ENCODE measurements around the gene RNF212B. TPM values are rescaled to one million over a fixed set of nuclear protein-coding genes. Genes with fewer than 3 reads are reported as not detected.

RNF212B gene
- total RNA-seq, 1 experiment from 2014 or later, result not detected

DNA sequence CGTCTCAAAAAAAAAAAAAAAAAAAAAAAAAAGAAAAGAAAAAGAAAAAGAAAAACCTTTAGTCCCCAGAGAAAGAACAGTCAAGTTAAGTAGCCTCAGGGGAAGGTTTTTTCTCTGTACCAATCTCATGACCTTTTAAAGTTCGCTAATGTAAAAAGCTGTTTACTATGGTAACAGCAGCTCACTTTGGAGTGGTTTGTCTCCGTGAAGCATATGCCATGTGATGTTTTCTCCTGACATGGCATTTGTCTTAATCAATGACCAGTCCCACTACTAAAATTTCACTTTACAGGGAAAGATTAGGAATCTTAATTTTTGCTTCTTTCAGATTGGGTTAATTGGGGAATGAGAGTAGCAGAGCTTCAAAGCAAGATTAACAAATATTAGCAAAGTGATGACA is 4.3 kb downstream of the RNF212B start:
- no peak for TF ChIP-seq EZH2 (IDR thresholded peaks at IDR 0.05; ENCODE audit: low read depth)
- TF ChIP-seq, protein P1, sequence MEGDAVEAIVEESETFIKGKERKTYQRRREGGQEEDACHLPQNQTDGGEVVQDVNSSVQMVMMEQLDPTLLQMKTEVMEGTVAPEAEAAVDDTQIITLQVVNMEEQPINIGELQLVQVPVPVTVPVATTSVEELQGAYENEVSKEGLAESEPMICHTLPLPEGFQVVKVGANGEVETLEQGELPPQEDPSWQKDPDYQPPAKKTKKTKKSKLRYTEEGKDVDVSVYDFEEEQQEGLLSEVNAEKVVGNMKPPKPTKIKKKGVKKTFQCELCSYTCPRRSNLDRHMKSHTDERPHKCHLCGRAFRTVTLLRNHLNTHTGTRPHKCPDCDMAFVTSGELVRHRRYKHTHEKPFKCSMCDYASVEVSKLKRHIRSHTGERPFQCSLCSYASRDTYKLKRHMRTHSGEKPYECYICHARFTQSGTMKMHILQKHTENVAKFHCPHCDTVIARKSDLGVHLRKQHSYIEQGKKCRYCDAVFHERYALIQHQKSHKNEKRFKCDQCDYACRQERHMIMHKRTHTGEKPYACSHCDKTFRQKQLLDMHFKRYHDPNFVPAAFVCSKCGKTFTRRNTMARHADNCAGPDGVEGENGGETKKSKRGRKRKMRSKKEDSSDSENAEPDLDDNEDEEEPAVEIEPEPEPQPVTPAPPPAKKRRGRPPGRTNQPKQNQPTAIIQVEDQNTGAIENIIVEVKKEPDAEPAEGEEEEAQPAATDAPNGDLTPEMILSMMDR (conservative IDR thresholded peaks at IDR 0.05), result no peak
- Histone ChIP-seq H3K79me2 (ENCODE audit: low read depth) (no peaks in the 10 kb centered on the region), H3K4me3 (no peak overlapping the region), H2AFZ (no peak overlapping the region), H3F3A (ENCODE audit: insufficient read depth, low read depth) (no peaks in the 10 kb centered on the region), H3K4me2 (no peak overlapping the region), H3K36me3 (ENCODE audit: low read depth) (no peaks in the 10 kb centered on the region), H3K9me3 (ENCODE audit: insufficient read depth, low read depth) (no peaks in the 10 kb centered on the region), H4K20me1 (ENCODE audit: insufficient read depth) (no peaks in the 10 kb centered on the region), H3K27ac (no peak overlapping the region), H3K9me2 (ENCODE audit: insufficient read depth) (no peaks in the 10 kb centered on the region), H3K27me3 (ENCODE audit: insufficient read depth, low read depth) (no peaks in the 10 kb centered on the region), H3K4me1 (replicated peaks; ENCODE audit: insufficient read depth) (peaks cover 4% of the 10 kb centered on the region; the same call in 1 of the 2 replicates)
- CTCF ChIA-PET, result no interaction called here
- no peak for DNase-seq
- POLR2A ChIA-PET (ENCODE audit: unreplicated experiment), result interaction anchor here (0.6 kb wide), 1 partner anchor 46 kb away, joined by 3 read pairs; no protein-coding TSS in a partner anchor
- intact Hi-C loops (cut with micrococcal nuclease; ENCODE audit: unreplicated experiment), result no loop called here
- no TSS peak for BruUV-seq (replicated peaks)

DNA sequence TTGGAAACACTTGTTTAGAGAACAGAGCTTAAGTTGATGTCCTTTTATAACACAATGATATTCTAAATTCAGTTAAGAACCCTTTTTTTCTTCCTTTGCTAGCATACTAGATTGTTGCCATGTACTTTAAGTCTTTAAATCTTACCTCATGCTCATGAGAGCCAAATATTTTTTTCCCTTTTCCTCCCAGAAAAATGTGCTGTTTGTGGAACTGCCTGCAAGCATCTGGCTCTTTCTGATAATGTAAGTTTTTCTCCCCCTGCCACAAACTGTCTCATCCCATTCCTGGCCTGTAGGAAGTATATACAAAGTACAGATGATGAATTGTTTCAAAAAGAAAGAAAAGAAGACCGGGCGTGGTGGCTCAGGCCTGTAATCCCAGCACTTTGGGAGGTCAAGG is 5.3 kb downstream of the RNF212B start:
- Histone ChIP-seq H3K27ac (no peak overlapping the region), H3K9me2 (ENCODE audit: insufficient read depth) (no peaks in the 10 kb centered on the region), H4K20me1 (ENCODE audit: insufficient read depth) (no peaks in the 10 kb centered on the region), H3F3A (ENCODE audit: insufficient read depth, low read depth) (no peaks in the 10 kb centered on the region), H3K27me3 (ENCODE audit: insufficient read depth, low read depth) (no peaks in the 10 kb centered on the region), H3K4me2 (no peak overlapping the region), H3K4me1 (replicated peaks; ENCODE audit: insufficient read depth) (peaks cover under 1% of the 10 kb centered on the region; the same call in 1 of the 2 replicates), H3K36me3 (ENCODE audit: low read depth) (no peaks in the 10 kb centered on the region), H3K4me3 (no peak overlapping the region), H2AFZ (no peak overlapping the region), H3K79me2 (ENCODE audit: low read depth) (no peaks in the 10 kb centered on the region), H3K9me3 (ENCODE audit: insufficient read depth, low read depth) (no peaks in the 10 kb centered on the region)
- no peak for DNase-seq
- POLR2A ChIA-PET (ENCODE audit: unreplicated experiment), result no interaction called here
- CTCF ChIA-PET, result no interaction called here
- intact Hi-C loops (cut with micrococcal nuclease; ENCODE audit: unreplicated experiment), result no loop called here
- no TSS peak for BruUV-seq (replicated peaks)
- no peak for TF ChIP-seq EZH2 (IDR thresholded peaks at IDR 0.05; ENCODE audit: low read depth)
- TF ChIP-seq, protein P1 (conservative IDR thresholded peaks at IDR 0.05), result no peak

DNA sequence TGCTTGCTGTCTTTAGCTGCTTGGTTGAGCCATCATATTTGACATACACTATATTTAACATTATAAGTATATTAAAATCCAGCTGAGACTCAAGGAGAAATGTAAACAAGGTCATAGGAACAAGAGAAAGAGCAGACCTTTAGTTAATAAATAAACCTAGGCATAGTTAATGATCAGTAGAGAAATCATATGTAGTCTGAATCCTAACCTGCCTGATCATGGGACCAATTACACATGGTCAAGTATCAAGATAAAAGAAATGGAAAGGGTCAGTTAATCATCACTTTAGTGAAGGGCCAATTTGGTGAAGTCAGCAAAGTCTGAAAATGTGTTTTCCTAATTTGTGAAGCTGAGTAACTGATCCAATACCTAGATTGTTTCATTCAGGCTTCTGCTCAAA is 7.5 kb downstream of the RNF212B start:
- POLR2A ChIA-PET (ENCODE audit: unreplicated experiment), result no interaction called here
- no peak for TF ChIP-seq EZH2 (IDR thresholded peaks at IDR 0.05; ENCODE audit: low read depth)
- TF ChIP-seq, protein P1 (conservative IDR thresholded peaks at IDR 0.05), result no peak

More for the DNA sequence above, 7.5 kb downstream of the RNF212B start:
- no peaks in the 10 kb centered on the region for H3K27me3 ChIP-seq (ENCODE audit: insufficient read depth, low read depth)
- no peak for DNase-seq
- H3K36me3 ChIP-seq (ENCODE audit: low read depth), result no peaks in the 10 kb centered on the region
- no peak overlapping the region for H3K27ac ChIP-seq
- no peak overlapping the region for H3K4me2 ChIP-seq
- H3F3A ChIP-seq (ENCODE audit: insufficient read depth, low read depth), result peaks cover 4% of the 10 kb centered on the region; the same call in 1 of the 2 replicates
- no peaks in the 10 kb centered on the region for H3K9me2 ChIP-seq (ENCODE audit: insufficient read depth)
- CTCF ChIA-PET, result no interaction called here
- H3K9me3 ChIP-seq (ENCODE audit: insufficient read depth, low read depth), result no peaks in the 10 kb centered on the region
- no peaks in the 10 kb centered on the region for H3K79me2 ChIP-seq (ENCODE audit: low read depth)
- no peak overlapping the region for H2AFZ ChIP-seq
- H3K4me1 ChIP-seq (replicated peaks; ENCODE audit: insufficient read depth), result peaks cover 10% of the 10 kb centered on the region
- no peaks in the 10 kb centered on the region for H4K20me1 ChIP-seq (ENCODE audit: insufficient read depth)
- intact Hi-C loops (cut with micrococcal nuclease; ENCODE audit: unreplicated experiment), result no loop called here
- no peak overlapping the region for H3K4me3 ChIP-seq
- BruUV-seq (replicated peaks), result no TSS peak

All from PC-9 (cell line).